GM18502 (cell line): Measurements from ENCODE around the gene ADIPOQ.
"Not testable (repeated sequence)": the region's sequence is repeated elsewhere in the genome, so short reads cannot be mapped to it uniquely, and the experiment has no call there.

ENCODE experiments used
- ATAC-seq: cut with Tn5 transposase; IDR thresholded peaks from one replicate; pipeline ENCODE4 v1.9.1; 2021; ENCODE audit warnings: mild to moderate bottlenecking; ENCODE audit not compliant: unreplicated experiment, poor library complexity

ADIPOQ gene

GRCh38 chr3:186869253-186870100 is 27.0 kb downstream of the ADIPOQ start:
- ATAC-seq: no peak

GRCh38 chr3:186870421-186871201 is 28.1 kb downstream of the ADIPOQ start:
- no peak for ATAC-seq

- no peak for ATAC-seq
Measured at GRCh38 chr3:186871403-186871924, 29.0 kb downstream of the ADIPOQ start.

- not testable (repeated sequence) for ATAC-seq
Measured at GRCh38 chr3:186873796-186874195, 31.3 kb downstream of the ADIPOQ start.

- not testable (repeated sequence) for ATAC-seq
Measured at GRCh38 chr3:186874216-186874615, 31.7 kb downstream of the ADIPOQ start.

- not testable (repeated sequence) for ATAC-seq
Measured at GRCh38 chr3:186874841-186875240, 32.3 kb downstream of the ADIPOQ start.

- ATAC-seq: no peak
Measured at GRCh38 chr3:186875708-186876107, 33.2 kb downstream of the ADIPOQ start.

GRCh38 chr3:186879781-186880180 is 37.3 kb downstream of the ADIPOQ start:
- no peak for ATAC-seq

GRCh38 chr3:186880406-186880805 is 37.9 kb downstream of the ADIPOQ start:
- no peak for ATAC-seq

- ATAC-seq: no peak
Measured at GRCh38 chr3:186882150-186882524, 39.6 kb downstream of the ADIPOQ start.

GRCh38 chr3:186882881-186883685 is 40.6 kb downstream of the ADIPOQ start:
- no peak for ATAC-seq

- no peak for ATAC-seq
Measured at GRCh38 chr3:186883686-186884058, 41.2 kb downstream of the ADIPOQ start.

GRCh38 chr3:186884868-186885267 is 42.4 kb downstream of the ADIPOQ start:
- not testable (repeated sequence) for ATAC-seq

GRCh38 chr3:186886202-186886981 is 43.9 kb downstream of the ADIPOQ start:
- ATAC-seq: no peak

- ATAC-seq: not testable (repeated sequence)
Measured at GRCh38 chr3:186887507-186887938, 45.0 kb downstream of the ADIPOQ start.

- no peak for ATAC-seq
Measured at GRCh38 chr3:186888569-186888968, 46.1 kb downstream of the ADIPOQ start.

GRCh38 chr3:186889698-186890097 is 47.2 kb downstream of the ADIPOQ start:
- ATAC-seq: not testable (repeated sequence)

GRCh38 chr3:186890911-186891310 is 48.4 kb downstream of the ADIPOQ start:
- ATAC-seq: no peak

- ATAC-seq: not testable (repeated sequence)
Measured at GRCh38 chr3:186893071-186893470, 50.6 kb downstream of the ADIPOQ start.

GRCh38 chr3:186895406-186895805 is 52.9 kb downstream of the ADIPOQ start:
- no peak for ATAC-seq
